ENCODE measurements around the gene URB2. TPM values are rescaled to one million over a fixed set of nuclear protein-coding genes. Genes with fewer than 3 reads are reported as not detected.

Gene URB2
- total RNA-seq, 1 experiment from 2014 or later = 19.7 TPM

DNA sequence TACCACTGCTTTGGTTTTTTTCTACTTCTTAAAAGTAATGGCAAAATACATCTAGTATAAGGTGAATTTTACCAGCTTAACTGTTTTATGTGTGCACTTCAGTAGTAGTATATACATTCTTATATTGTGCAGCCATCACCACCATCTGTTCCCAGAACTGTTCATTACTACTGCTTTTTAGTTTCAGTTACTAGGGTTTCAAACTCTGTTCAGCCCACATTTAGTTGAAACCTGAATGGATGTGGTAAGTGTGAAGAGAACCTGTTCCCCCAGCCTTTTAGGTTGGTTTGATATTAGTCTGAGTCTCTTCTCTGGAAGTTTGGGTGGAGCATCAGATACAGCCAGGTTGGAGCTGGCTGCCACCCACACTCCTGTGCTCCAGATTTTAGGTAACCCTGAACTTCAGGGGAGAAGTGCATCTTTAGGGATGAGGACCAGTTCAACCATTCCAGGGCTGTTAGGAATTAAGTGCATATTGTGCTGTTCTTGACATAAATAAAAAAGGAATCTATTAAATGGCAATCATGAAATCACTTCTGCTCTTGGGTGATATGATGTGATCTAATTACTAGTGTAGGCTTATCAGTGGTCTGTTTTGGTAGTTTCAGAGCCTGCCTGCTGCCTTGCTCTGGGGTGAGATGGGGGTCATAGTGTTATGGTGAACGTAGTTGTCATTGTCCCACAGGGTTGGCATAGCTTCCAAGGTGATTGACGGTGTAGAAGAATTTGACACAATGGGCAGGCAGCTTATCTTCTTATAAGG is 32.1 kb downstream of the URB2 start:
- POLR2A ChIA-PET = no interaction called here

GRCh38 chr1:229661022-229661877 is 35.2 kb downstream of the URB2 start:
- no peaks in the 10 kb centered on the region for H3K27me3 ChIP-seq (replicated peaks; ENCODE audit: control insufficient read depth, insufficient read depth, low read length)
- H3K4me3 ChIP-seq (ENCODE audit: low read depth, low read length) = no peak overlapping the region
- no peaks in the 10 kb centered on the region for H3K9me3 Mint-ChIP-seq (ENCODE audit: unreplicated experiment)
- BruUV-seq (replicated peaks) = no TSS peak
- no peaks in the 10 kb centered on the region for H3K4me1 ChIP-seq
- ChIA-PET POLR2A (no interaction called here), CTCF (interaction anchor here (0.8 to 1.0 kb wide), 3 partner anchors 429 to 920 kb away, joined by 3 to 4 read pairs (median 3); no protein-coding TSS in a partner anchor)
- H3K9me3 ChIP-seq = no peaks in the 10 kb centered on the region
- H3K27ac Mint-ChIP-seq (ENCODE audit: unreplicated experiment) = no peak overlapping the region
- no peaks in the 10 kb centered on the region for H3K36me3 ChIP-seq (ENCODE audit: control insufficient read depth, insufficient read depth, low read length)
- intact Hi-C loops (cut with micrococcal nuclease; ENCODE audit: unreplicated experiment) = loop anchor here (5.0 kb wide), 1 partner anchor 186 kb away; no protein-coding TSS in a partner anchor
- TF ChIP-seq, protein P1, sequence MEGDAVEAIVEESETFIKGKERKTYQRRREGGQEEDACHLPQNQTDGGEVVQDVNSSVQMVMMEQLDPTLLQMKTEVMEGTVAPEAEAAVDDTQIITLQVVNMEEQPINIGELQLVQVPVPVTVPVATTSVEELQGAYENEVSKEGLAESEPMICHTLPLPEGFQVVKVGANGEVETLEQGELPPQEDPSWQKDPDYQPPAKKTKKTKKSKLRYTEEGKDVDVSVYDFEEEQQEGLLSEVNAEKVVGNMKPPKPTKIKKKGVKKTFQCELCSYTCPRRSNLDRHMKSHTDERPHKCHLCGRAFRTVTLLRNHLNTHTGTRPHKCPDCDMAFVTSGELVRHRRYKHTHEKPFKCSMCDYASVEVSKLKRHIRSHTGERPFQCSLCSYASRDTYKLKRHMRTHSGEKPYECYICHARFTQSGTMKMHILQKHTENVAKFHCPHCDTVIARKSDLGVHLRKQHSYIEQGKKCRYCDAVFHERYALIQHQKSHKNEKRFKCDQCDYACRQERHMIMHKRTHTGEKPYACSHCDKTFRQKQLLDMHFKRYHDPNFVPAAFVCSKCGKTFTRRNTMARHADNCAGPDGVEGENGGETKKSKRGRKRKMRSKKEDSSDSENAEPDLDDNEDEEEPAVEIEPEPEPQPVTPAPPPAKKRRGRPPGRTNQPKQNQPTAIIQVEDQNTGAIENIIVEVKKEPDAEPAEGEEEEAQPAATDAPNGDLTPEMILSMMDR (IDR thresholded peaks at IDR 0.05; ENCODE audit: insufficient read depth in 1 of 2, low read depth in 1 of 2, low read length in 1 of 2, severe bottlenecking in 1 of 2, unreplicated experiment in 1 of 2) = peak; percentile 80 to 89
- H3K4me1 Mint-ChIP-seq (ENCODE audit: low read depth, unreplicated experiment) = no peaks in the 10 kb centered on the region
- H3K27me3 Mint-ChIP-seq (ENCODE audit: insufficient read depth, unreplicated experiment) = no peaks in the 10 kb centered on the region
- no peak overlapping the region for H3K4me3 Mint-ChIP-seq (ENCODE audit: unreplicated experiment)
- peak; percentile 65 to 79 for DNase-seq
- H3K36me3 Mint-ChIP-seq (ENCODE audit: insufficient read depth, unreplicated experiment) = peaks cover 48% of the 10 kb centered on the region

More for the DNA sequence above, 32.1 kb downstream of the URB2 start:
- H3K27ac Mint-ChIP-seq (ENCODE audit: unreplicated experiment) = no peak overlapping the region
- TF ChIP-seq, protein P1 (IDR thresholded peaks at IDR 0.05; ENCODE audit: insufficient read depth in 1 of 2, low read depth in 1 of 2, low read length in 1 of 2, severe bottlenecking in 1 of 2, unreplicated experiment in 1 of 2) = no peak
- no peak overlapping the region for H3K4me3 ChIP-seq (ENCODE audit: low read depth, low read length)
- no peaks in the 10 kb centered on the region for H3K4me1 Mint-ChIP-seq (ENCODE audit: low read depth, unreplicated experiment)
- H3K36me3 ChIP-seq (ENCODE audit: control insufficient read depth, insufficient read depth, low read length) = no peaks in the 10 kb centered on the region
- CTCF ChIA-PET = no interaction called here
- intact Hi-C loops (cut with micrococcal nuclease; ENCODE audit: unreplicated experiment) = no loop called here
- H3K27me3 Mint-ChIP-seq (ENCODE audit: insufficient read depth, unreplicated experiment) = no peaks in the 10 kb centered on the region
- H3K4me1 ChIP-seq = no peaks in the 10 kb centered on the region
- no peaks in the 10 kb centered on the region for H3K27me3 ChIP-seq (replicated peaks; ENCODE audit: control insufficient read depth, insufficient read depth, low read length)
- H3K9me3 Mint-ChIP-seq (ENCODE audit: unreplicated experiment) = no peaks in the 10 kb centered on the region
- no peak for DNase-seq
- peaks cover 75% of the 10 kb centered on the region for H3K36me3 Mint-ChIP-seq (ENCODE audit: insufficient read depth, unreplicated experiment)
- no peak overlapping the region for H3K4me3 Mint-ChIP-seq (ENCODE audit: unreplicated experiment)
- BruUV-seq (replicated peaks) = no TSS peak
- no peaks in the 10 kb centered on the region for H3K9me3 ChIP-seq

DNA sequence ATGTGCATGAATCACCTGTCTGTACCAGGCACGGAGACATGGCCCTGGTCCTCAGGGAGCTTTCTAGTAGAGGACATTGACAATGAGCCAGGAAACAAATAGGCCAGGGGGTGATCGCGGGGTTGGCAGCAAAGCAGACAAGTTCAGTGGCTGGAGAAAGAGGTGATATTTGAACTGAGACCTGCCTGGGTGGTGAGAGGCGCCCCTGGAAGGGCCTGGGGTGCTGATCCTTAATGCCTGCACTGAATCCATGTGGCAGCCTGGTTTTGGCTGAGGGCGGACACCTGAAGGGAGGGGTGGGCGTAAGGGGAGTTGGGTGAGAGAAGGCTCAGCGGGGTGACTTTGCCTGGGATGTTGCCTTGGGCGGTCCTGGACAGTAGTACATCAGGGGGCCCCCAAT is 35.9 kb downstream of the URB2 start:
- H3K9me3 Mint-ChIP-seq (ENCODE audit: unreplicated experiment) = no peaks in the 10 kb centered on the region

More for the DNA sequence above, 35.9 kb downstream of the URB2 start:
- no TSS peak for BruUV-seq (replicated peaks)
- Histone ChIP-seq H3K27me3 (replicated peaks; ENCODE audit: control insufficient read depth, insufficient read depth, low read length) (no peaks in the 10 kb centered on the region), H3K4me1 (no peaks in the 10 kb centered on the region), H3K36me3 (ENCODE audit: control insufficient read depth, insufficient read depth, low read length) (no peaks in the 10 kb centered on the region), H3K9me3 (no peaks in the 10 kb centered on the region), H3K4me3 (ENCODE audit: low read depth, low read length) (no peak overlapping the region)
- DNase-seq = no peak
- Mint-ChIP-seq H3K36me3 (ENCODE audit: insufficient read depth, unreplicated experiment) (peaks cover 43% of the 10 kb centered on the region), H3K27ac (ENCODE audit: unreplicated experiment) (no peak overlapping the region), H3K27me3 (ENCODE audit: insufficient read depth, unreplicated experiment) (no peaks in the 10 kb centered on the region), H3K4me1 (ENCODE audit: low read depth, unreplicated experiment) (no peaks in the 10 kb centered on the region), H3K4me3 (ENCODE audit: unreplicated experiment) (no peak overlapping the region)
- ChIA-PET POLR2A (no interaction called here), CTCF (interaction anchor here (1.0 kb wide), 1 partner anchor 920 kb away, joined by 3 read pairs; no protein-coding TSS in a partner anchor)
- TF ChIP-seq, protein P1 (IDR thresholded peaks at IDR 0.05; ENCODE audit: insufficient read depth in 1 of 2, low read depth in 1 of 2, low read length in 1 of 2, severe bottlenecking in 1 of 2, unreplicated experiment in 1 of 2) = no peak
- intact Hi-C loops (cut with micrococcal nuclease; ENCODE audit: unreplicated experiment) = loop anchor here (5.0 kb wide), 1 partner anchor 185 kb away; no protein-coding TSS in a partner anchor
